OCI-LY3 (cell line): ENCODE measurements around the gene POU6F2.

ENCODE experiments used
- CTCF ChIP-seq: fragments of 200-600, 300-600 bp; sonication (generic); IDR thresholded peaks from 2 replicates; pipeline ENCODE4 v1.5.1; 2014; ENCODE audit warnings: antibody characterized with exemption, low read length, low read depth
- EZH2phosphoT487 ChIP-seq: fragments of 200-600 bp; shearing (Covaris generic); IDR thresholded peaks from 2 replicates; pipeline ENCODE4 v1.6.1; 2018; ENCODE audit warnings: antibody characterized with exemption, mixed run types, low read depth

DNA sequence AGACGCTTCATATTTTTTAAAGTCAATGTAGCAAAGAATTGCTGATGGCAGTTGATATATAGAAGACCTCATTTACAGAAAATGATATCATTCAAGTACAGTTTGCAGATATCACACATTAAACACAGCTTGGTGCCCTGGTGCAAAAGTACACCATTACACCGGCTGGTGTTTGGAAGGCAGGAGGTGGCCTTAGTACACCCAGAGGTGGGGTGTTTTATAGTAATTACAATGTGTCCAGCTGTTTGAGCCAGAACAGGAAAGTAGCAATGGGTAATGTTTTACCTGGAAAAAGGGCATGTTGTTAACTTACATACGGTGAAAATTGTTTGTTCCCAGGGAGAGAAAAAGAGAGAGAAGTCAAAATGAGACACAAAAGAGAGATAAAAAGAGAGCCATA is 485.5 kb downstream of the POU6F2 start:
- TF ChIP-seq CTCF (no peak), EZH2phosphoT487 (no peak)
